IMR-90 (cell line): ENCODE results near the gene PPAT. TPM values are rescaled to one million over a fixed set of nuclear protein-coding genes. Genes with fewer than 3 reads are reported as not detected.

Source experiments
- ATAC-seq: fragments of 200-7000 bp; cut with Tn5 transposase; 2 replicates; pipeline ENCODE4 v1.9.1; 2020; ENCODE audit warnings: low read depth, mild to moderate bottlenecking, moderate library complexity
- BruUV-seq: library from RNA; stranded (reverse); fragments of 400-500 nt; replicated peaks from 2 replicates; lab custom pipeline; 2021; lab: Mats Ljungman, UMichigan
- CTCF ChIA-PET: fragments of 300-600 bp; formaldehyde crosslinking; extraction: SDS; loops from one replicate; lab custom pipeline; 2021; ENCODE audit warnings: antibody characterized with exemption; lab: Yijun Ruan, JAX
- POLR2A ChIA-PET: fragments of 300-600 bp; sonication (Branson Sonifier 250); formaldehyde crosslinking; loops from one replicate; lab custom pipeline; 2022; ENCODE audit warnings: antibody characterized with exemption; ENCODE audit not compliant: unreplicated experiment; lab: Charles Lee
- DNase-seq: peaks from one replicate; pipeline ENCODE4 v3.0.0; 2013
- H2AFZ ChIP-seq: replicated peaks from 2 replicates; pipeline ENCODE3; 2013; ENCODE audit warnings: low read length, mild to moderate bottlenecking; ENCODE audit not compliant: poor library complexity
- H2AK5ac ChIP-seq: 2 replicates; pipeline ENCODE4 v1.6.1; 2013; ENCODE audit warnings: low read depth, low read length, inconsistent platforms
- H2AK9ac ChIP-seq: replicated peaks from 2 replicates; pipeline ENCODE3; 2013; ENCODE audit warnings: mild to moderate bottlenecking, low read depth, low read length, moderate library complexity; ENCODE audit not compliant: poor library complexity
- H2BK120ac ChIP-seq: 2 replicates; pipeline ENCODE4 v1.6.1; 2013; ENCODE audit warnings: low read depth, low read length, inconsistent platforms
- H2BK15ac ChIP-seq: 3 replicates; pipeline ENCODE4 v1.6.1; 2013; ENCODE audit warnings: low read depth, low read length, inconsistent platforms
- H2BK20ac ChIP-seq: 2 replicates; pipeline ENCODE4 v1.6.1; 2013; ENCODE audit warnings: low read depth, mild to moderate bottlenecking, inconsistent platforms, low read length, moderate library complexity
- H2BK5ac ChIP-seq: 2 replicates; pipeline ENCODE4 v1.6.1; 2013; ENCODE audit warnings: mild to moderate bottlenecking, low read depth, low read length, inconsistent platforms; ENCODE audit not compliant: poor library complexity, severe bottlenecking
- H3K14ac ChIP-seq: replicated peaks from 2 replicates; pipeline ENCODE4 v1.6.1; 2013; ENCODE audit warnings: low read depth, low read length, inconsistent platforms
- H3K18ac ChIP-seq: 2 replicates; pipeline ENCODE4 v1.6.1; 2013; ENCODE audit warnings: low read depth, low read length, control low read depth
- H3K23ac ChIP-seq: 2 replicates; pipeline ENCODE4 v1.6.1; 2013; ENCODE audit warnings: low read depth, low read length, inconsistent platforms
- H3K27ac ChIP-seq: 2 replicates; pipeline ENCODE4 v1.5.1; 2013; ENCODE audit warnings: mild to moderate bottlenecking, control low read depth, low read length; ENCODE audit not compliant: insufficient read depth
- H3K27me3 ChIP-seq: 2 replicates; pipeline ENCODE4 v1.6.1; 2013; ENCODE audit warnings: low read length; ENCODE audit not compliant: control insufficient read depth, insufficient read depth
- H3K36me3 ChIP-seq: 2 replicates; pipeline ENCODE4 v1.6.1; 2013; ENCODE audit warnings: low read length, mixed read lengths; ENCODE audit not compliant: control insufficient read depth, insufficient read depth
- H3K4ac ChIP-seq: 2 replicates; pipeline ENCODE4 v1.6.1; 2013; ENCODE audit warnings: low read depth, low read length, inconsistent platforms
- H3K4me1 ChIP-seq: 2 replicates; pipeline ENCODE4 v1.6.1; 2013; ENCODE audit warnings: low read length, mixed read lengths; ENCODE audit not compliant: control insufficient read depth, insufficient read depth
- H3K4me2 ChIP-seq: 2 replicates; pipeline ENCODE4 v1.6.1; 2013; ENCODE audit warnings: low read depth, mild to moderate bottlenecking, control low read depth, low read length, moderate library complexity
- H3K4me3 ChIP-seq: 2 replicates; pipeline ENCODE4 v1.5.1; 2013; ENCODE audit warnings: low read depth, mild to moderate bottlenecking, control low read depth, low read length, moderate library complexity; ENCODE audit not compliant: insufficient read depth
- H3K56ac ChIP-seq: 2 replicates; pipeline ENCODE4 v1.6.1; 2013; ENCODE audit warnings: low read length, inconsistent platforms; ENCODE audit not compliant: insufficient read depth; ENCODE audit errors: extremely low read depth
- H3K79me1 ChIP-seq, 2 experiments: 2 replicates each; pipeline ENCODE4 v1.6.1; 2013; ENCODE audit warnings: low read length in 2 of 2, inconsistent platforms in 1 of 2, low read depth in 1 of 2
- H3K9ac ChIP-seq: 2 replicates; pipeline ENCODE4 v1.6.1; 2013; ENCODE audit warnings: low read depth, low read length, control low read depth
- H3K9me1 ChIP-seq: 2 replicates; pipeline ENCODE4 v1.6.1; 2013; ENCODE audit warnings: low read length, inconsistent platforms; ENCODE audit not compliant: insufficient read depth
- H3K9me3 ChIP-seq: 2 replicates; pipeline ENCODE4 v1.6.1; 2013; ENCODE audit warnings: low read length; ENCODE audit not compliant: control insufficient read depth, insufficient read depth
- H4K20me1 ChIP-seq: 2 replicates; pipeline ENCODE4 v1.6.1; 2013; ENCODE audit warnings: low read length, inconsistent platforms; ENCODE audit not compliant: insufficient read depth
- H4K5ac ChIP-seq: 2 replicates; pipeline ENCODE4 v1.6.1; 2013; ENCODE audit warnings: mild to moderate bottlenecking, low read depth, low read length, control low read depth
- H4K8ac ChIP-seq, 2 experiments: 2 replicates each; pipeline ENCODE4 v1.6.1; 2013; ENCODE audit warnings: low read depth in 2 of 2, low read length in 2 of 2, control low read depth in 1 of 2, inconsistent platforms in 1 of 2
- H4K91ac ChIP-seq: 2 replicates; pipeline ENCODE4 v1.6.1; 2013; ENCODE audit warnings: low read depth, low read length, inconsistent platforms; ENCODE audit not compliant: insufficient read depth
- NFE2L2 ChIP-seq: fragments of 150-350 bp; IDR thresholded peaks from 2 replicates; pipeline ENCODE4 v1.6.1; 2016; ENCODE audit warnings: low read depth, mild to moderate bottlenecking, low read length
- RCOR1 ChIP-seq: IDR thresholded peaks from 2 replicates; pipeline ENCODE4 v1.6.1; 2012; ENCODE audit warnings: mild to moderate bottlenecking, low read length, improper control_type of control experiment; ENCODE audit not compliant: insufficient replicate concordance
- WGBS, 2 experiments: methylation state at CpG; one replicate each; pipeline versions ENCODE4 v1.1.5 to v1.1.7; 2013; ENCODE audit warnings: missing lambda C conversion rate in 2 of 2; ENCODE audit not compliant: insufficient read length in 1 of 2; ENCODE audit errors: extremely low coverage in 2 of 2; 5-methylcytosine and 5-hydroxymethylcytosine counted together
- dilution Hi-C: fragments of 300-500 bp; cut with HindIII; formaldehyde crosslinking; loops from one replicate; pipeline ENCODE4 v1.14.3; 2018; ENCODE audit warnings: low sequenced_read_pairs; ENCODE audit not compliant: unreplicated experiment
- in situ Hi-C: fragments of 300-500 bp; cut with MboI; formaldehyde crosslinking; loops from 3 replicates; pipeline ENCODE4 v1.14.3; 2019; ENCODE audit warnings: low sequenced_read_pairs, inconsistent platforms, mixed read lengths
- intact Hi-C: fragments of 100-400 bp; cut with micrococcal nuclease; formaldehyde crosslinking; loops from 2 replicates; pipeline ENCODE4 v1.10.0; 2022
- polyA plus RNA-seq, 3 experiments: library from polyadenylated mRNA; depleted of rRNA; stranded (reverse); fragments of >200 nt; gene quantifications; 2 replicates each; pipeline ENCODE4 v1.2.3, GENCODE V29; 2012; ENCODE audit warnings: low replicate concordance in 1 of 3
- total RNA-seq: library from RNA; depleted of rRNA; stranded (reverse); fragments of >200 nt; gene quantifications from 2 replicates; pipeline ENCODE4 v1.2.3, GENCODE V29; 2012

PPAT gene
- total and polyA plus RNA-seq, 2 of the 4 experiments (the other 2 are of a cell fraction), result 7.0 to 21.1 TPM

DNA sequence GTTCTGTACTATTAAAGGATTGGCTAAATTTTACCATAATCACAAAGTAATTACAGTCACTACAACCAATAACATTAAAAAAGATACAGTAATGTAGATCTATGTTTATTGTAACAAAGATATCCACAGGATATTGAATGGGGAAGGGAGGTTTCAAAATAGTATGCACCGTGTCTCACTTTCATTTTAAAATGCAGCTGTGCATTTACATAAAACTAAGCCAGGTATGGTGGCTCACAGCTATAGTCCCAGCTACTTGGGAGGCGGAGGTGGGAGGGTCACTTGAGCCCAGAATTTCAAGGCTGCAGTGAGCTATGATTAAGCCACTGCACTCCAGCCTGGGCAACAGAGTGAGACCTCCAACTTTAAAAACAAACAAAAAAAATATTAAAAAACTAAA, 40.5 kb upstream of the PPAT start:
- no peak overlapping the region for H3K9ac ChIP-seq
- no peak overlapping the region for H2AK9ac ChIP-seq
- no peak overlapping the region for H2BK20ac ChIP-seq
- H2AK5ac ChIP-seq, result no peak overlapping the region
- H3K4ac ChIP-seq, result no peak overlapping the region
- no peaks in the 10 kb centered on the region for H3K27me3 ChIP-seq
- no peak overlapping the region for H2BK120ac ChIP-seq
- no peak overlapping the region for H3K4me2 ChIP-seq
- H4K5ac ChIP-seq, result no peak overlapping the region
- DNase-seq, result no peak
- no peak overlapping the region for H3K23ac ChIP-seq
- no peak overlapping the region for H3K18ac ChIP-seq
- H3K4me1 ChIP-seq, result no peaks in the 10 kb centered on the region
- peaks cover 33% of the 10 kb centered on the region for H3K36me3 ChIP-seq
- CTCF ChIA-PET, result no interaction called here
- WGBS, 2 experiments, result no CpG with 5 or more reads among the region's 2 CpGs
- intact Hi-C loops, result no loop called here
- BruUV-seq, result no TSS peak
- H2BK15ac ChIP-seq, result no peak overlapping the region
- H4K20me1 ChIP-seq, result no peaks in the 10 kb centered on the region
- in situ Hi-C loops, result no loop called here
- H3K9me1 ChIP-seq, result no peaks in the 10 kb centered on the region
- TF ChIP-seq NFE2L2, result no peak
- no peak for TF ChIP-seq RCOR1
- H3K14ac ChIP-seq, result no peak overlapping the region
- H4K8ac ChIP-seq, result no peak overlapping the region
- no peak for ATAC-seq
- no peak overlapping the region for H3K56ac ChIP-seq
- peaks cover 9 to 11% of the 10 kb centered on the region in 2 experiments; a peak in 3 of 4 replicates for H3K79me1 ChIP-seq
- POLR2A ChIA-PET, result no interaction called here
- no peaks in the 10 kb centered on the region for H3K9me3 ChIP-seq
- no peak overlapping the region for H3K27ac ChIP-seq
- no peak overlapping the region for H2BK5ac ChIP-seq
- no peak overlapping the region for H3K4me3 ChIP-seq
- H2AFZ ChIP-seq, result no peak overlapping the region
- no peak overlapping the region for H4K91ac ChIP-seq
- dilution Hi-C loops, result no loop called here
